ENCODE measurements around the gene MARS1. TPM values are rescaled to one million over a fixed set of nuclear protein-coding genes. Genes with fewer than 3 reads are reported as not detected.
"Not testable (repeated sequence)": the region's sequence is repeated elsewhere in the genome, so short reads cannot be mapped to it uniquely, and the experiment has no call there.

MARS1 gene
- total RNA-seq, 2 donors from 2014 or later: 336 to 446 TPM

GRCh38 chr12:57561117-57561516 lies 73.2 kb downstream of the MARS1 start:
- not testable (repeated sequence) for ATAC-seq; H3K9me3 Mint-ChIP-seq; H3K27ac Mint-ChIP-seq; H3K36me3 Mint-ChIP-seq; H3K4me3 Mint-ChIP-seq; H3K4me1 Mint-ChIP-seq (ENCODE audit: low read depth in 2 of 2); DNase-seq (ENCODE audit: low spot score)
- H3K27me3 Mint-ChIP-seq: peaks cover 15 to 26% of the 10 kb centered on the region in 2 donors

DNA sequence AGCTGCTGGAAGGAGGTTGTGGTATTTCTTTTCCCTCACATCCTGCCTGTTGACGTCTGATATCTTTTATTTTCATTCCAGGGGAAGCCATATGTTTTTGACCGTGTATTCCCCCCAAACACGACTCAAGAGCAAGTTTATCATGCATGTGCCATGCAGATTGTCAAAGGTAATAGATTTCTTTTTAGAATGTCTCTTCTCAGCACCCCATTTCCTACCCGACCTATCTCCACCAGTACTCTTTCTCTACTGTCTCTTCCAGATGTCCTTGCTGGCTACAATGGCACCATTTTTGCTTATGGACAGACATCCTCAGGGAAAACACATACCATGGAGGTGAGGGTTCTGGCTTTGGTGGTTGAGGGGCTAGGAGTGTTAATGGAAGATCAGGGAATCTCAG lies 75.5 kb downstream of the MARS1 start:
- H3K9me3 Mint-ChIP-seq: no peaks in the 10 kb centered on the region
- no peaks in the 10 kb centered on the region for H3K4me1 Mint-ChIP-seq (ENCODE audit: low read depth in 2 of 2)
- no peaks in the 10 kb centered on the region for H3K36me3 Mint-ChIP-seq
- ATAC-seq (no peak), DNase-seq (ENCODE audit: low spot score) (no peak)
- H3K27me3 Mint-ChIP-seq: peaks cover 17 to 26% of the 10 kb centered on the region in 2 donors
- no peak overlapping the region for H3K27ac Mint-ChIP-seq
- H3K4me3 Mint-ChIP-seq: no peak overlapping the region

- Mint-ChIP-seq H3K27me3 (peaks cover 19 to 26% of the 10 kb centered on the region in 2 donors), H3K27ac (no peak overlapping the region), H3K4me3 (no peak overlapping the region), H3K36me3 (no peaks in the 10 kb centered on the region), H3K4me1 (ENCODE audit: low read depth in 2 of 2) (no peaks in the 10 kb centered on the region), H3K9me3 (no peaks in the 10 kb centered on the region)
- DNase-seq (ENCODE audit: low spot score) (no peak), ATAC-seq (no peak)
Measured at GRCh38 chr12:57564178-57564740, 76.4 kb downstream of the MARS1 start.

Other genes starting within 250 kb of the MARS1 start
- 1 to 10 TPM; 2.5 to 6.1 TPM for gene STAC3, start 236.9 kb upstream of the MARS1 start, total RNA-seq
- 10 to 100 TPM; 55.4 to 57.2 TPM for gene R3HDM2, start 57.0 kb upstream of the MARS1 start, total RNA-seq
- gene INHBC, start 53.3 kb upstream of the MARS1 start, total RNA-seq: not detected
- under 1 TPM in 1 of 2 donors, not detected in 1; 0.45 TPM for gene INHBE, start 32.8 kb upstream of the MARS1 start, total RNA-seq
- gene GLI1, start 28.3 kb upstream of the MARS1 start, total RNA-seq: 1 to 10 TPM in 1 of 2 donors, under 1 TPM in 1; 0.61 to 1.0 TPM
- 100 to 1,000 TPM; 138 to 154 TPM for gene ARHGAP9, start 8.2 kb upstream of the MARS1 start, total RNA-seq
- 10 to 100 TPM; 22.2 to 39.8 TPM for gene DDIT3, start 32.4 kb downstream of the MARS1 start, total RNA-seq
- gene MBD6, start 34.8 kb downstream of the MARS1 start, total RNA-seq: 100 to 1,000 TPM in 1 of 2 donors, 10 to 100 TPM in 1; 94.1 to 123 TPM
- gene DCTN2, start 59.1 kb downstream of the MARS1 start, total RNA-seq: 10 to 100 TPM; 94.2 to 98.7 TPM
- gene KIF5A, start 62.0 kb downstream of the MARS1 start, total RNA-seq: 1 to 10 TPM in 1 of 2 donors, under 1 TPM in 1; 0.29 to 2.0 TPM
- 10 to 100 TPM; 25.9 to 35.7 TPM for gene PIP4K2C, start 103.1 kb downstream of the MARS1 start, total RNA-seq
- gene DTX3, start 116.8 kb downstream of the MARS1 start, total RNA-seq: 10 to 100 TPM; 15.6 to 18.4 TPM
- gene ARHGEF25, start 123.4 kb downstream of the MARS1 start, total RNA-seq: 1 to 10 TPM in 1 of 2 donors, under 1 TPM in 1; 0.52 to 4.0 TPM
- gene B4GALNT1, start 145.1 kb downstream of the MARS1 start, total RNA-seq: 1 to 10 TPM; 1.5 to 3.6 TPM
- gene OS9, start 206.1 kb downstream of the MARS1 start, total RNA-seq: 100 to 1,000 TPM; 203 to 209 TPM

Data from natural killer cell treated with Interleukin-12 subunit alpha and Interleukin-12 subunit beta and Interleukin-15 and Interleukin-18, amount 100 ng/mL, for 72 hours (primary cell).